Left colon (tissue), 2 donors: ENCODE measurements around the gene CGREF1. TPM values are rescaled to one million over a fixed set of nuclear protein-coding genes. Genes with fewer than 3 reads are reported as not detected.

ENCODE experiments used
- ATAC-seq: fragments of 200-7000 bp; cut with Tn5 transposase; one replicate; pipeline ENCODE4 v1.9.1; 2020; ENCODE audit warnings: mild to moderate bottlenecking, moderate library complexity
- DNase-seq, 2 donors: peaks; one replicate each; pipeline ENCODE4 v3.0.0-alpha.2; 2020
- intact Hi-C, 2 donors: fragments of 100-400 bp; cut with DNase I in 1 of 2; cut with micrococcal nuclease in 1 of 2; formaldehyde crosslinking; loops; one replicate each; pipeline versions ENCODE4 v1.11.2 to v1.14.0; 2022; cut with DNase I, micrococcal nuclease
- long read RNA-seq: library from polyadenylated mRNA; unstranded; transcript quantifications from one replicate; pipeline ENCODE4 v2.0.0, GENCODE V29; 2021
- total RNA-seq, 2 donors: library from RNA; stranded (reverse); fragmentation: NEBNext Ultra II Directional; extraction: Animal tissue kit (Norgen Biotek cat#: 25700); gene quantifications; one replicate each; pipeline ENCODE4 v1.2.1, GENCODE V29; 2021
- donor health status: DM: no; HTN: no; CAD: no.
- donor health status: DM: yes; HTN: yes; CAD: no.

The CGREF1 gene
- total RNA-seq: 1 to 10 TPM in 1 of 2 donors, under 1 TPM in 1; 0.53 to 3.8 TPM
- long read RNA-seq, partial matches to known transcripts: 0 of 1 reads
- long read RNA-seq, other reads (novel, unspliced or antisense): 1 of 1 reads

GRCh38 chr2:27118525-27119329 lies at the start of gene CGREF1:
TSS of gene CGREF1 (minus strand) at chr2:27119128. CDS start at chr2:27104366, 14,762 bp downstream.
- ATAC-seq (peak; percentile 87), DNase-seq (peak in 1 of 2 donors; percentile 38)
- intact Hi-C loops: no loop called here

GRCh38 chr2:27164960-27165763 lies 46.2 kb upstream of the CGREF1 start:
- ATAC-seq (no peak), DNase-seq (no peak)
- intact Hi-C loops: no loop called here

- no peak for DNase-seq
- intact Hi-C loops: no loop called here
Measured at GRCh38 chr2:27162151-27163121, 43.5 kb upstream of the CGREF1 start.

GRCh38 chr2:27160191-27160590 lies 41.3 kb upstream of the CGREF1 start:
- DNase-seq: no peak
- ATAC-seq: no peak
- intact Hi-C loops: no loop called here

More at GRCh38 chr2:27162151-27163121, 43.5 kb upstream of the CGREF1 start:
- ATAC-seq: no peak

- intact Hi-C loops: no loop called here
- ATAC-seq: no peak
- no peak for DNase-seq
Measured at GRCh38 chr2:27159271-27159670, 40.3 kb upstream of the CGREF1 start.

GRCh38 chr2:27158468-27158867 lies 39.5 kb upstream of the CGREF1 start:
- no peak for ATAC-seq
- no peak for DNase-seq
- intact Hi-C loops: no loop called here

- DNase-seq: no peak
- no peak for ATAC-seq
- intact Hi-C loops: no loop called here
Measured at GRCh38 chr2:27155069-27155520, 36.2 kb upstream of the CGREF1 start.

GRCh38 chr2:27154488-27154887 lies 35.6 kb upstream of the CGREF1 start:
- ATAC-seq (no peak), DNase-seq (no peak)
- intact Hi-C loops: no loop called here

- intact Hi-C loops: no loop called here
- DNase-seq (peak in 1 of 2 donors; percentile 29), ATAC-seq (peak; percentile 87)
Measured at GRCh38 chr2:27152796-27153464, 34.0 kb upstream of the CGREF1 start.

- DNase-seq (peak in 1 of 2 donors; percentile 35), ATAC-seq (peak; percentile 92)
- intact Hi-C loops: no loop called here
Measured at GRCh38 chr2:27152102-27152795, 33.3 kb upstream of the CGREF1 start.

GRCh38 chr2:27150639-27151230 lies 31.8 kb upstream of the CGREF1 start:
- intact Hi-C loops: no loop called here

GRCh38 chr2:27149570-27150405 lies 30.9 kb upstream of the CGREF1 start:
- ATAC-seq (no peak), DNase-seq (no peak)
- intact Hi-C loops: no loop called here

More at GRCh38 chr2:27150639-27151230, 31.8 kb upstream of the CGREF1 start:
- ATAC-seq: no peak
- DNase-seq: no peak

GRCh38 chr2:27148801-27149439 lies 30.0 kb upstream of the CGREF1 start, which contains the start of gene TCF23:
TSS of gene TCF23 (plus strand) at chr2:27149004. CDS start at chr2:27149134, 130 bp downstream.
- ATAC-seq (no peak), DNase-seq (no peak)
- intact Hi-C loops: no loop called here

- ATAC-seq (no peak), DNase-seq (no peak)
- intact Hi-C loops: no loop called here
Measured at GRCh38 chr2:27147935-27148334, 29.0 kb upstream of the CGREF1 start.

GRCh38 chr2:27145682-27146081 lies 26.8 kb upstream of the CGREF1 start:
- ATAC-seq (no peak), DNase-seq (no peak)
- intact Hi-C loops: no loop called here

- no peak for ATAC-seq
- intact Hi-C loops: no loop called here
- no peak for DNase-seq
Measured at GRCh38 chr2:27143285-27143684, 24.4 kb upstream of the CGREF1 start.
